T-helper 17 cell (primary cell): ENCODE measurements around the gene ACBD5. TPM values are rescaled to one million over a fixed set of nuclear protein-coding genes. Genes with fewer than 3 reads are reported as not detected.
"Not testable (repeated sequence)": the region's sequence is repeated elsewhere in the genome, so short reads cannot be mapped to it uniquely, and the experiment has no call there.

Experiments used
- ATAC-seq: fragments of 150-1000 bp; cut with Tn5 transposase; 2 replicates; pipeline ENCODE4 v1.10.0; 2021; ENCODE audit warnings: mild to moderate bottlenecking, moderate library complexity
- DNase-seq, 3 donors: peaks; one replicate each; pipeline versions ENCODE4 v3.0.0 to v3.0.0-alpha.2; 2020 to 2021
- H3K9me3 ChIP-seq: one replicate; pipeline ENCODE4 v1.7.0; 2013; ENCODE audit warnings: low read length, mild to moderate bottlenecking; ENCODE audit not compliant: control insufficient read depth, poor library complexity, severe bottlenecking
- H3K27ac Mint-ChIP-seq: one replicate; pipeline ENCODE4 v1.8.0; 2022; ENCODE audit warnings: mild to moderate bottlenecking, moderate library complexity, mixed read lengths
- H3K27me3 Mint-ChIP-seq: one replicate; pipeline ENCODE4 v1.8.0; 2022; ENCODE audit warnings: mixed read lengths
- H3K36me3 Mint-ChIP-seq: one replicate; pipeline ENCODE4 v1.8.0; 2022; ENCODE audit warnings: low read depth, mixed read lengths
- H3K4me1 Mint-ChIP-seq: one replicate; pipeline ENCODE4 v1.8.0; 2022; ENCODE audit warnings: mild to moderate bottlenecking, mixed read lengths
- H3K4me3 Mint-ChIP-seq: one replicate; pipeline ENCODE4 v1.8.0; 2022; ENCODE audit warnings: mild to moderate bottlenecking, moderate library complexity, mixed read lengths
- total RNA-seq, 4 donors: library from RNA in 2 of 4; stranded (reverse) in 2 of 4; gene quantifications; one replicate each; pipeline ENCODE4 v1.2.3 and lab custom pipeline; 2022 to 2026

The ACBD5 gene
- total RNA-seq, 2 donors from 2014 or later, result 16.4 to 22.0 TPM

DNA sequence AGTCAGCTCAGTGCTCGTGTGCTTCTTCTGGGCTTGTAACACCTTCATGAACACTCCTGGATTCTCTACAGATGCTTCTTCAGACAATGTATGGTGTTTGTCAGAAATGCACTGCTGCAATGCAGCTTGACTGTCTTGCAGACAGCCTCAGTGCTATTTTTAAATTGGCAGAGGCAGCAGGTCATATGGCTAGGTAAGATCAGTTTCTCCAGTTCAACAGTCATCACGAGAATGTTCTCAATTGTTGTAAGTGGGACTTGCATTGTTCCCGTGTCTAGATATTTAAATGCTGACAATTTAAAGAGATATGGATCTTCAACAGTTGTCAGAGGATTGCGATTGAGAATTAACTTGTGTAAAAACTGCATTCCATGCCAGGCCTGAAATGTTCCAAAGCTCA, 7.6 kb upstream of the ACBD5 start:
- DNase-seq, result no peak
- ATAC-seq, result no peak
- Mint-ChIP-seq H3K27me3 (no peaks in the 10 kb centered on the region), H3K4me3 (no peak overlapping the region), H3K4me1 (peaks cover 12% of the 10 kb centered on the region), H3K36me3 (no peaks in the 10 kb centered on the region), H3K27ac (no peak overlapping the region)
- H3K9me3 ChIP-seq, result no peaks in the 10 kb centered on the region

- Mint-ChIP-seq H3K27ac (no peak overlapping the region), H3K4me1 (peaks cover 18% of the 10 kb centered on the region), H3K4me3 (no peak overlapping the region), H3K36me3 (no peaks in the 10 kb centered on the region), H3K27me3 (no peaks in the 10 kb centered on the region)
- H3K9me3 ChIP-seq, result no peaks in the 10 kb centered on the region
- DNase-seq (no peak), ATAC-seq (no peak)
Observed at GRCh38 chr10:27247441-27247840, 6.8 kb upstream of the ACBD5 start.

GRCh38 chr10:27247006-27247405, 6.4 kb upstream of the ACBD5 start:
- no peak overlapping the region for H3K4me3 Mint-ChIP-seq
- H3K4me1 Mint-ChIP-seq, result peaks cover 18% of the 10 kb centered on the region
- ATAC-seq (no peak), DNase-seq (no peak)
- H3K27me3 Mint-ChIP-seq, result no peaks in the 10 kb centered on the region
- no peak overlapping the region for H3K27ac Mint-ChIP-seq
- H3K36me3 Mint-ChIP-seq, result no peaks in the 10 kb centered on the region
- H3K9me3 ChIP-seq, result no peaks in the 10 kb centered on the region

GRCh38 chr10:27245836-27246235, 5.2 kb upstream of the ACBD5 start:
- Mint-ChIP-seq H3K27me3 (no peaks in the 10 kb centered on the region), H3K27ac (no peak overlapping the region), H3K4me1 (peaks cover 23% of the 10 kb centered on the region), H3K36me3 (no peaks in the 10 kb centered on the region), H3K4me3 (no peak overlapping the region)
- no peak for ATAC-seq
- no peak for DNase-seq
- no peaks in the 10 kb centered on the region for H3K9me3 ChIP-seq

DNA sequence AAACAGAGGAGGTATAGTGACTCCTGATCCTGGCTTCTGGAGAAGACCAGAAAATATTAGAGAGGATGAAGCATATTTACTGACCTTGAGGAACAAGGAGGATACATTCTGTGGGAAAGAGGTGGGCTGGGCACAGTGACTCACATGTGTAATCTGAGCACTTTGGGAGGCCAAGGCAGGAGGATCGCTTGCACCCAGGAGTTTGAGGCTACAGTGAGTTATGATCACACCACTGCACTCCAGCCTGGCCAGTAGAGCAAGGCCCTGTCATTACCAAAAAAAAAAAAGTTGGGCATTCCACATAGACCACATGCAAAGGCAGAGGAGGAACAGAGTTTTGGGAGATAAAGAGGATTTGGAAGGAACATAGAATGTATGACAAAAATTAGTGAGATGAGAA, 4.4 kb upstream of the ACBD5 start:
- H3K9me3 ChIP-seq, result no peaks in the 10 kb centered on the region
- Mint-ChIP-seq H3K4me1 (peaks cover 23% of the 10 kb centered on the region), H3K27ac (no peak overlapping the region)

DNA sequence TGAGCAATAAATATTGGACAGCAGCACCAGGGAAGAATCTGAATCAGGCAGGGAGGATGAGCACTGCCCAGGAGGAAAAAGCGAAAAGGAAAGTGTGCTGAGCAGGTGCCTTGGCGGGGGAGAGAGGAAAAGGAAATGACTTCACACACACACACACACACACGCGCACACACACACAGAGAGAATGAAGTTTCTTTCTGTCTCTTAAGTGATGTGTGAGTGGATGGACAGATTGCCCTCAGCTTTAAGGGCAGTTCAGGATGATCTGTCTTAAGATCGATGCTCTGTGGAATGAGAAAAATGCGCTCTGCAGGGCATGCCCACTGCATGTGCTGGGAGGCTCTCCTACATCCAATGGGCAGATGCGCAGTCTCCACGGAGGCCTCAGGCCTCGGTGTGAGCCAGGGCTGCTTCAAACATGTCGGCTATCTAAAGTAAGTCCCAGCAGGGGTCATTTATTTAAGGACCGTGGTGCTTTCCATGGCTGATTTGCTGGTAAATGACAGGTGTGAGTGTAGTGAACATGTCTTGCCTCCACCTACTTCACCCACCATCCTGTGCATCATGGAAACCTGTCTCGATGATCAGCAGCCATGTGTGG, 2.5 kb upstream of the ACBD5 start:
- H3K9me3 ChIP-seq, result no peaks in the 10 kb centered on the region
- H3K4me1 Mint-ChIP-seq, result peaks cover 25% of the 10 kb centered on the region
- peak overlapping the region; percentile 97 for H3K4me3 Mint-ChIP-seq
- peak; percentile 64 for ATAC-seq
- no peaks in the 10 kb centered on the region for H3K36me3 Mint-ChIP-seq
- H3K27ac Mint-ChIP-seq, result peak overlapping the region; percentile 99
- H3K27me3 Mint-ChIP-seq, result no peaks in the 10 kb centered on the region
- peak; percentile 36 to 54 (median 46) for DNase-seq

More for the DNA sequence above, 4.4 kb upstream of the ACBD5 start:
- Mint-ChIP-seq H3K27me3 (no peaks in the 10 kb centered on the region), H3K4me3 (peak overlapping the region; percentile 71), H3K36me3 (no peaks in the 10 kb centered on the region)
- no peak for DNase-seq
- ATAC-seq, result no peak

GRCh38 chr10:27242473-27242950, 1.9 kb upstream of the ACBD5 start:
- H3K9me3 ChIP-seq, result no peaks in the 10 kb centered on the region
- H3K27me3 Mint-ChIP-seq, result no peaks in the 10 kb centered on the region
- peaks cover 26% of the 10 kb centered on the region for H3K4me1 Mint-ChIP-seq
- peak overlapping the region; percentile 99 for H3K27ac Mint-ChIP-seq
- no peak for DNase-seq
- H3K4me3 Mint-ChIP-seq, result peak overlapping the region; percentile 97
- H3K36me3 Mint-ChIP-seq, result no peaks in the 10 kb centered on the region
- ATAC-seq, result peak; percentile 2

DNA sequence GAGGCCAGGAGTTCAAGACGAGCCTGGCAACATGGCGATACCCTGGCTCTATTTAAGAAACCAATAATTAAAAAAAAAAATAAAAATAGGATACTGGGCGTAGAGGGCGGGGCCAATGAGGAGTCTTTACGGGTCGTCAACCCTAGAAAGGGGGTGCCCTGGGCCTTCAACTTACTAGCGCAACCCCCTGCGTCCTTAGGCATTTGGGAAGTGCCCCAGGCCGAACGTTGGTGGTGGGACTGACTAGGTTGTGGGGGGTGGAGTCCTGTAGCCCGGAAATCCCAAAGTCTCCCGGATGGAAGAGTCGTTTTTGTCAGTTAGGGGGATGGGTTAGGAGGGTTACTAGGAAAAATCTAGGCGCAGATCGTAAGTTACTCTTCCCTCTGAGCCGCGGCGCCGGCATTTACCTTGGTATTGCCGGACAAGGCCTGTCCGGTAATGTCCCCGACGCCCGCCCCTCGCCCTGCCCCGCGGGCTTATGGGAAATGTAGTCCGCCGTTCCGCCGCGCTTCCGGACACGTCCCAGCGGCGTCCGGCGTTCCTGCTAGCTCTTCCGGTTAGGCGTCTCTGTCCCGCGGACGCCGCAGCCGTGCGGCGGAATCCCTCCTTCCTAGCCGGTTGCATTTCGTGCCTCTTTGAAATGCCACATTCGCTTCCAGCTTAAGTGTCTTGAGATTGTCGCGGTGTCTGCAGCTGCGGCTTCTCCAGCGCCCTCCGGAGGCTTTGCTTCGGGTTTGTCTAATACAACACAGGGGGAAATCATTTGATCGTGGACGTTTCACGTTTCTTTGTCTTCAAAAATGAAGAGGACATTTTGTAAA, 1.3 kb upstream of the ACBD5 start:
- Mint-ChIP-seq H3K4me1 (peaks cover 26% of the 10 kb centered on the region), H3K36me3 (no peaks in the 10 kb centered on the region), H3K27me3 (no peaks in the 10 kb centered on the region), H3K27ac (peak overlapping the region; percentile 99), H3K4me3 (peak overlapping the region; percentile 97)
- DNase-seq, result peak; percentile 77 to 81 (median 80)
- ATAC-seq, result peak; percentile 77
- H3K9me3 ChIP-seq, result no peaks in the 10 kb centered on the region

DNA sequence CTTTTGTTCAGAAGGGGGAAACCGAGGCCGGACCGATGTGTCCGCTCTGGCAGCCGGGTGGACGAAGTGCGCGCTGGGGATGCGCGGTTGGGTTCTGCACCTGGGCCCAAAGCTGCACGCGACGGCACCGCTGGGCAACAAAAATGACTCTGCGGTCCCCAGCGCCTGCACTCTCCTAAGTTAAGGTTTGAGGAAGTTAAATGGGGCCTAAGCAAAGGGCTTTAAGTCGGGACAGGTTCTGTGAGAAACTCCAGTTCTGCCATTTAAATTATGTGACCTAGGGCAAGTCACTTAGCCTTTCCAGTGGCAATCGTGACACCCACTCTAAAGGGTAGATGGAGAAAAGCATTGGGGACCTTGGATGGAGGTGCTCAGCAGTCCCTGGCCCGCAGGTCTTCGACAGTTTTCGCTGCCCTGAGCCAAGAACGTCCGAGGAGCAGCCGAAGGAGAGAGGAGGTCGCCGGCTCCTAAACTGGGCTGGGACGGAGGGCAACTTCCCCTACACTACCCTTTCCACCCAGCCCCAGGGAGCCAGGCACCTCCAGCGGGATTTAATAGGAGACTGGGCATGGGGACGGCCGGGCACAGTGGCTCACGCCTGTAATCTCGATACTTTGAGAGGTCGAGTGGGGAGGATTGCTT, 534 bp upstream of the ACBD5 start:
- peak overlapping the region; percentile 97 for H3K4me3 Mint-ChIP-seq
- H3K27me3 Mint-ChIP-seq, result no peaks in the 10 kb centered on the region
- peaks cover 26% of the 10 kb centered on the region for H3K4me1 Mint-ChIP-seq
- DNase-seq, result no peak
- no peaks in the 10 kb centered on the region for H3K36me3 Mint-ChIP-seq
- H3K27ac Mint-ChIP-seq, result peak overlapping the region; percentile 99
- H3K9me3 ChIP-seq, result no peaks in the 10 kb centered on the region
- peak; percentile 24 for ATAC-seq

DNA sequence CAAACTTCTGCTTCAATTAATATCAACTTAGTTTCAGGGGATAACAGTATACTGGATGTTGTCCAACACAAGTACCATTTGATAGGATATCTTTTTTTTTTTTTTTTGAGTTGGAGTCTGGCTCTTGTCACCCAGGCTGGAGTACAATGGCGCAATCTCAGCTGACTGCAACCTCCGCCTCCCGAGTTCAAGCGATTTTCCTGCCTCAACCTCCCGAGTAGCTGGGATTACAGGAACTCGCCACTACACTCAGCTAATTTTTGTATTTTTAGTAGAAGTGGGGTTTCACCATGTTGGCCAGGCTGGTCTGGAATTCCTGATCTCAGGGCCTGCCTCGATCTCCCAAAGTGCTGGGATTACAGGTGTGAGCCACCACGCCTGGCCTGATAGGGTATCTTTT, 3.1 kb downstream of the ACBD5 start:
- peaks cover 12% of the 10 kb centered on the region for H3K4me1 Mint-ChIP-seq
- H3K27me3 Mint-ChIP-seq, ATAC-seq, H3K4me3 Mint-ChIP-seq, DNase-seq, H3K27ac Mint-ChIP-seq, H3K9me3 ChIP-seq, H3K36me3 Mint-ChIP-seq: not testable (repeated sequence)

GRCh38 chr10:27236589-27237128, 3.9 kb downstream of the ACBD5 start:
- not testable (repeated sequence) for H3K36me3 Mint-ChIP-seq, H3K9me3 ChIP-seq, H3K27me3 Mint-ChIP-seq, H3K27ac Mint-ChIP-seq, H3K4me3 Mint-ChIP-seq, ATAC-seq, DNase-seq
- peaks cover 10% of the 10 kb centered on the region for H3K4me1 Mint-ChIP-seq

- H3K36me3 Mint-ChIP-seq, result no peaks in the 10 kb centered on the region
Observed at GRCh38 chr10:27235706-27236105, 4.9 kb downstream of the ACBD5 start.

DNA sequence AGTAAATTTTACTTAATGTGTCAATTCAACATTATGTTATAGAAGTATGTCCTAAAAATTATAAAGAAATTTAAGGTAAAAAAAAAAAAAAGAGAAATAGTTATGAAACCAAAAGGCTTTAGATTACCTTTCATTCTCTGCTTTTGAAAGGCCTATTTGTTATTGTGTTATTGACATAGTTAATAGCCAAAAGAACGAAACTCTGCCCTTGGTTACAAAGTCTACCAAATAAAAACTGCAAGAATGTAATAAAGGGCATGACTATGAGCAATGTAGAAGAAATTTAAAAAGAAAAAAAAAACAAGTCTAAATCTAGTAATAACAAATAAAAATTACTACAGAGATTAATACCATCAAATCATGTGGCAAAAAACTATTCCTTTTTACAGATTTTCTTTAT, 10.6 kb downstream of the ACBD5 start:
- peaks cover 10% of the 10 kb centered on the region for H3K4me1 Mint-ChIP-seq

More at GRCh38 chr10:27235706-27236105, 4.9 kb downstream of the ACBD5 start:
- no peaks in the 10 kb centered on the region for H3K9me3 ChIP-seq
- H3K27me3 Mint-ChIP-seq, result no peaks in the 10 kb centered on the region
- DNase-seq (no peak), ATAC-seq (no peak)
- no peak overlapping the region for H3K4me3 Mint-ChIP-seq
- H3K27ac Mint-ChIP-seq, result no peak overlapping the region
- H3K4me1 Mint-ChIP-seq, result peaks cover 5% of the 10 kb centered on the region

More for the DNA sequence above, 10.6 kb downstream of the ACBD5 start:
- Mint-ChIP-seq H3K27me3 (no peaks in the 10 kb centered on the region), H3K27ac (no peak overlapping the region), H3K36me3 (peaks cover 2% of the 10 kb centered on the region), H3K4me3 (no peak overlapping the region)
- DNase-seq (no peak), ATAC-seq (no peak)
- H3K9me3 ChIP-seq, result no peaks in the 10 kb centered on the region
